ENCODE results near the gene M1AP.

- no peak for TF ChIP-seq POLR2A (IDR thresholded peaks at IDR 0.05)
- TF ChIP-seq CTCF (IDR thresholded peaks at IDR 0.05), result no peak
These were observed 102.1 kb downstream of the M1AP start for GRCh38 chr2:74546004-74546403.

All from lower leg skin (tissue), 3 donors.